Heart left ventricle (tissue), 16 donors: ENCODE data around the gene CPSF7. TPM values are rescaled to one million over a fixed set of nuclear protein-coding genes. Genes with fewer than 3 reads are reported as not detected.

Source experiments
- ATAC-seq, 4 donors: fragments of 200-7000 bp; cut with Tn5 transposase; one replicate each; pipeline ENCODE4 v1.9.1; 2020 to 2022; ENCODE audit warnings: moderate library complexity in 4 of 4, mild to moderate bottlenecking in 3 of 4, moderate number of reproducible peaks in 1 of 4
- DNase-seq, 5 donors: peaks; one replicate each; pipeline ENCODE4 v3.0.0-alpha.2; 2020
- H3K27ac ChIP-seq, 12 donors: fragments of 200-600 bp; sonication (generic) in 4 of 12; one replicate each; pipeline versions ENCODE4 v1.5.0 to v1.8.0; 2016 to 2022; ENCODE audit warnings: mild to moderate bottlenecking in 2 of 12
- H3K27me3 ChIP-seq, 9 donors: fragments of 200-600 bp; sonication (generic) in 2 of 9; one replicate each; pipeline versions ENCODE4 v1.5.1 to v1.8.0; 2016 to 2022; ENCODE audit warnings: mild to moderate bottlenecking in 3 of 9
- H3K36me3 ChIP-seq, 9 donors: fragments of 200-600 bp; sonication (generic) in 2 of 9; one replicate each; pipeline versions ENCODE4 v1.5.0 to v1.8.0; 2018 to 2022; ENCODE audit warnings: mild to moderate bottlenecking in 2 of 9
- H3K4me1 ChIP-seq, 12 donors: fragments of 200-600 bp; sonication (generic) in 4 of 12; one replicate each; pipeline versions ENCODE4 v1.5.0 to v1.8.0; 2016 to 2022; ENCODE audit warnings: mild to moderate bottlenecking in 3 of 12
- H3K4me3 ChIP-seq, 12 donors: fragments of 200-600 bp; sonication (generic) in 4 of 12; one replicate each; pipeline versions ENCODE4 v1.5.0 to v1.8.0; 2017 to 2022; ENCODE audit warnings: mild to moderate bottlenecking in 9 of 12, moderate library complexity in 4 of 12
- H3K9me3 ChIP-seq, 12 donors: fragments of 200-600 bp; sonication (generic) in 4 of 12; one replicate each; pipeline versions ENCODE4 v1.5.0 to v1.8.0; 2016 to 2022; ENCODE audit warnings: mild to moderate bottlenecking in 1 of 12
- POLR2A ChIP-seq, 2 donors: fragments of 450-650 bp; IDR thresholded peaks; one replicate each; pipeline ENCODE4 v1.6.1; 2017; ENCODE audit warnings: antibody characterized with exemption in 2 of 2, mild to moderate bottlenecking in 2 of 2, moderate library complexity in 2 of 2
- WGBS, 4 donors: extraction: QIAGEN DNeasy Blood & Tissue Kit in 2 of 4; methylation state at CpG; one replicate each; pipeline versions ENCODE4 v1.1.5 to v1.1.7; 2013 to 2018; 5-methylcytosine and 5-hydroxymethylcytosine counted together
- intact Hi-C, 10 donors: fragments of 100-400 bp; cut with DNase I; formaldehyde crosslinking; loops; one replicate each; pipeline versions ENCODE4 v1.11.1 to v1.14.2; 2022
- polyA plus RNA-seq, 2 donors: library from polyadenylated mRNA; stranded (reverse); fragments of 200-250 nt; gene quantifications; one replicate each; pipeline ENCODE4 v1.2.3, GENCODE V29; 2013
- total RNA-seq, 9 donors: library from RNA; depleted of rRNA in 2 of 9; stranded (reverse); fragments of >200 nt in 2 of 9; fragmentation: NEBNext Ultra II Directional in 3 of 9; extraction: Animal tissue kit (Norgen Biotek cat#: 25700) in 3 of 9; gene quantifications; one replicate each; pipeline versions ENCODE4 v1.1.0 to v1.2.4, GENCODE V29; 2016 to 2023
- TF ChIP-seq, protein P1 (sequence below), 12 donors: fragments of 200-600 bp; sonication (generic) in 4 of 12; IDR thresholded peaks; one replicate each; pipeline versions ENCODE4 v1.5.0 to v1.8.0; 2018 to 2022; ENCODE audit warnings: antibody characterized with exemption in 12 of 12, mild to moderate bottlenecking in 5 of 12
- donor health status: ischemic (EF 13 %, LVEDD 7.1; RV severe dilation, severe dysfunction).
- donor health status: healthy with polysubstance abuse.
- donor health status: DM: no; HTN: yes; CAD: no.
- donor health status: DM: no; HTN: no; CAD: no.
- donor health status: ischemic (EF 25% LVEDD 6.9; RV normal size, moderate dysfunction).
- donor health status: ischemic (EF 25% LVEDD 5.7; RV mildly dilated, moderate dysfunction).
- donor health status: healthy.
- donor health status: DM: yes; HTN: yes; CAD: no.
- donor health status: ischemic (EF 35%, LVEDD 5.7; RV mildly dilated, moderate dysfunction).
- donor health status: nonischemic (EF 11% LVEDD 7.7; RV severe dilation, severe dysfunction).
- donor health status: DM: yes; HTN: yes; CAD: no.
- donor health status: PGD.
- donor health status: ischemic (EF 29% LVEDD 5.4; RV normal size, mild dysfunction).
- donor health status: nonischemic (EF 23%, LVEDD 6.1; RV moderate dilation, normal function).

The CPSF7 gene
- total and polyA plus RNA-seq, 11 donors = 24.3 to 52.4 (median 35.5) TPM

DNA sequence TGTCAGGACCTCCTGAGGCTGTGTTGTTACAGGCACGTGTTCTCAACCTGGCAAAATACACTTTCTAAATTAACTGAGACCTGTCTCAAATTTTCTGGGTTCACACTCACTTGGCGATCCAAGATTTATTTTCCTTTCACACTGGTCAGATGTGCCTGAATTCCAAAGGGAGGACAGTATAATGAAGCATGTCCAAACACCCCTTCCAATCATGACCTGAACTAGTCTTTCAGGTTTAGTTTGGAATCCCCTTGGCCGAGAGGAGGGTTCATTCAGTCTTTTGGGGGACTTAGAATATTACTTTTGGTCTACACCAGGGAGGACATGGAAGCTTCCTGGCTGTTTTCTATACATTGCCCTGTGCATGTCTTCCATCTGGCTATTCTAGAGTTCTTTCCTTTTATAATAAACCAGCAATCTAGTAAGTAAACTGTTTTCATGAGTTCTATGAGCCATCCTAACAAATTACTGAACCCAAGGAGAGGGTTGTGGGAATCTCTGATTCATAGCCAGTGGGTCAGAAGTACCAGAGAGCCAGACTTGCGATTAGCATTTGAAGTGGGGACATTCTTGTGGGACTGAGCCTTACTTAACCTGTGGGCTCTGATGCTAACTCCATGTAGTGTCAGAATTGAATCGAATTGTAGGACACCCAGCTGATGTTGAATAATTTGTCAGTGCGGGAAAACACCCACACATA lies 52.2 kb downstream of the CPSF7 start:
- intact Hi-C loops = no loop called here
- TF ChIP-seq, protein P1, sequence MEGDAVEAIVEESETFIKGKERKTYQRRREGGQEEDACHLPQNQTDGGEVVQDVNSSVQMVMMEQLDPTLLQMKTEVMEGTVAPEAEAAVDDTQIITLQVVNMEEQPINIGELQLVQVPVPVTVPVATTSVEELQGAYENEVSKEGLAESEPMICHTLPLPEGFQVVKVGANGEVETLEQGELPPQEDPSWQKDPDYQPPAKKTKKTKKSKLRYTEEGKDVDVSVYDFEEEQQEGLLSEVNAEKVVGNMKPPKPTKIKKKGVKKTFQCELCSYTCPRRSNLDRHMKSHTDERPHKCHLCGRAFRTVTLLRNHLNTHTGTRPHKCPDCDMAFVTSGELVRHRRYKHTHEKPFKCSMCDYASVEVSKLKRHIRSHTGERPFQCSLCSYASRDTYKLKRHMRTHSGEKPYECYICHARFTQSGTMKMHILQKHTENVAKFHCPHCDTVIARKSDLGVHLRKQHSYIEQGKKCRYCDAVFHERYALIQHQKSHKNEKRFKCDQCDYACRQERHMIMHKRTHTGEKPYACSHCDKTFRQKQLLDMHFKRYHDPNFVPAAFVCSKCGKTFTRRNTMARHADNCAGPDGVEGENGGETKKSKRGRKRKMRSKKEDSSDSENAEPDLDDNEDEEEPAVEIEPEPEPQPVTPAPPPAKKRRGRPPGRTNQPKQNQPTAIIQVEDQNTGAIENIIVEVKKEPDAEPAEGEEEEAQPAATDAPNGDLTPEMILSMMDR (IDR thresholded peaks at IDR 0.05) = no peak
- TF ChIP-seq POLR2A (IDR thresholded peaks at IDR 0.05) = no peak
- 91 to 96% (median 94%) methylated on average over 6 of the region's 6 CpGs for WGBS, 4 donors

DNA sequence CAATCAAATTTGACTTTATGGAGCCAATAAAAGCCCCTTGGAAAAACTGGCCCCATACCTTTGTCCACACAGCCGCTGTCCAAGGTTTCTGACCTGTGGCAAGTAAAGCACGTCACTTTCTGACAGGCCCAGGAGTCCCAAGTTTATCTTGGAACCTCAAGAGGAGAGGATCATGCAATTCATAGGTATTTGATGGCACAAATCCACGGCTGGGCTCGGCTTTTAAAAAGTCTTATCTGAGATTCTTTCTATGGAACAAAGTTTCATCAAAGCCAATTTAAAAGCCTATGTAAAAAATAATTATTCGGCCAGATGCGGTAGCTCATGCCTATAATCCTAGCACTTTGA lies 54.0 kb downstream of the CPSF7 start:
- Histone ChIP-seq H3K27ac (no peak overlapping the region), H3K27me3 (no peaks in the 10 kb centered on the region), H3K9me3 (no peaks in the 10 kb centered on the region), H3K4me3 (no peak overlapping the region), H3K4me1 (peaks cover 0 to 12% (median 0%) of the 10 kb centered on the region in 12 donors), H3K36me3 (peaks cover 0 to 29% (median 19%) of the 10 kb centered on the region in 9 donors)
- TF ChIP-seq, protein P1 (IDR thresholded peaks at IDR 0.05) = no peak
- no peak for TF ChIP-seq POLR2A (IDR thresholded peaks at IDR 0.05)
- 69 to 78% (median 76%) methylated on average over 6 of the region's 6 CpGs for WGBS, 4 donors
- no peak for DNase-seq
- intact Hi-C loops = no loop called here
- ATAC-seq = no peak

More for the DNA sequence above, 52.2 kb downstream of the CPSF7 start:
- H3K36me3 ChIP-seq = peaks cover 0 to 27% (median 17%) of the 10 kb centered on the region in 9 donors
- H3K9me3 ChIP-seq = no peaks in the 10 kb centered on the region
- H3K27ac ChIP-seq = no peak overlapping the region
- H3K4me1 ChIP-seq = peaks cover 0 to 12% (median 0%) of the 10 kb centered on the region in 12 donors
- no peak for ATAC-seq
- no peak for DNase-seq
- no peak overlapping the region for H3K4me3 ChIP-seq
- H3K27me3 ChIP-seq = no peaks in the 10 kb centered on the region

DNA sequence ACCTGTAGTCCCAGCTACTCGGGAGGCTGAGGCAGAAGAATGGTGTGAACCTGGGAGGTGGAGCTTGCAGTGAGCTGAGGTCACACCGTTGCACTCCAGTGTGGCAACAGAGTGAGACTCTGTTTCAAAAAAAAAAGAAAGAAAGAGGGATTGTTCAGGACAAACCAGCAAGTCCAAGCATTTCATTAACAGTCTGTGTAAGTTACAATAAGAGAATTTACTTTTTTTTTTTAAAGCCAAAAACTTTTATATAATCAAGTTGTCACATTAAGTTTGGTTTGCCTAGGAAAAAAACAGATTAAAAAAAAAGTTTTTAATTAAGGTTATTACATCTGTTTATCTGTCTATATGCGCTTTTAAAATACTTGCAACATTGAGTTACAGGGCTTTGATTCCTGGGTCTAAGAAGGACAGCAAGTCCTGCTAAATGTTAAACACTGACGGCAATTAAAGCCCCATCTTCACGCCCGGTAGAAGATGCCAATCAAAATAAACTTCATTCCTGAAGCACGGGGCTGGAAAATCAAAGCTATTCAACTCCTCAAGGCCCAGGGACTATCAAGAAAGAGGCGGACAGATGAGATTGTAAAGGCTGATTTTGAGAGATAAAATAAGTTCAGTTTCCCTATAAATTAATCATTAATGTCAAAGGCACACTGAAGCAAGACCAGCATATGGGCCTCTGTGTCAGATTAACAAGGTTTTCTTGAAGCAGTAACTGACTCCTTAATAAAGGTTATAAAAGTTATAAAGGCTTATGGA lies 56.9 kb downstream of the CPSF7 start:
- H3K27me3 ChIP-seq = no peaks in the 10 kb centered on the region
- DNase-seq (no peak), ATAC-seq (no peak)
- H3K36me3 ChIP-seq = peaks cover 0 to 54% (median 47%) of the 10 kb centered on the region in 9 donors
- H3K4me1 ChIP-seq = peaks cover 0 to 13% (median 0%) of the 10 kb centered on the region in 12 donors
- intact Hi-C loops = no loop called here
- no peak overlapping the region for H3K27ac ChIP-seq
- TF ChIP-seq, protein P1 (IDR thresholded peaks at IDR 0.05) = no peak
- no peak for TF ChIP-seq POLR2A (IDR thresholded peaks at IDR 0.05)
- no peaks in the 10 kb centered on the region for H3K9me3 ChIP-seq
- 82 to 94% (median 92%) methylated on average over 8 of the region's 8 CpGs for WGBS, 4 donors
- H3K4me3 ChIP-seq = no peak overlapping the region

DNA sequence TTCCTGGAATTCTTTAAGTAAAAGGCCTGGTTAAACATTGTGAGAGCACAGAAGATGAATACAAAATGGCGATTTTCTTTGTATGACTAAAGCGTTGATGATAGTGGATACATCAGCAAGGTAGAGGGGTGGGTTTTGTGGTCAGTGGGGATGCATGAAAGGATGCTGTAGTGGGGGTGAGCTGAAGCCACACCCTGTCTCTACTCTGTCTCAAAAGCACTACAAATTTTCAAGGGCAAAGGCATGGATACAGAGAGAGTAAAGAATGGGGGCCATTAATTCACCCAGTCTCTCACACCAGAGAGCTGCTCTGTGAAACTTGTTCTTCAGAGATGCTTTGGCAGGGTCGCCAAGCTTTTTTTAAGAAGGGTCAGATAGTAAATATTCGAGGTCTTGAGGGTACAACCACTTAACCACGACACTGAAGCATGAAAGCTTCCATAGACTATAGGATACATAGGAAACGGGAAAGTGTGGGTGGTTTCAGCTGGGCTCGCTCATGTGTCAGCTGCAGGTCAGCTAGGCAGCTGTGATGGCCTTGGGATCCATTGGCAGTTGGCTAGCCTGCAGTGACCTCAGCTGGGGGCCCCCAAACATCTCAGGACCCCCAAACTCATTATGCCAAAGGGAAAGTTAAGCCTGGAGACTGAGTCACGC lies 59.3 kb downstream of the CPSF7 start:
- no peak for DNase-seq
- Histone ChIP-seq H3K27ac (peak overlapping the region in 3 of 12 donors; percentile 1 to 49 (median 7)), H3K27me3 (no peaks in the 10 kb centered on the region), H3K36me3 (peaks cover 0 to 66% (median 60%) of the 10 kb centered on the region in 9 donors), H3K4me3 (no peak overlapping the region), H3K4me1 (peaks cover 0 to 13% (median 0%) of the 10 kb centered on the region in 12 donors), H3K9me3 (no peaks in the 10 kb centered on the region)
- TF ChIP-seq, protein P1 (IDR thresholded peaks at IDR 0.05) = no peak
- no peak for TF ChIP-seq POLR2A (IDR thresholded peaks at IDR 0.05)
- WGBS, 4 donors = 89 to 95% (median 92%) methylated on average over 8 of the region's 8 CpGs
- no peak for ATAC-seq
- intact Hi-C loops = no loop called here
